ENCODE results near the gene PPP6R3.

- TF ChIP-seq CTCF (optimal IDR thresholded peaks at IDR 0.05 in 1 of 3, IDR thresholded peaks at IDR 0.05 in 1 of 3, conservative IDR thresholded peaks at IDR 0.05 in 1 of 3; ENCODE audit: extremely low read depth in 1 of 3, insufficient read depth in 2 of 3, low read length in 3 of 3) (no peak), EZH2 (IDR thresholded peaks at IDR 0.05; ENCODE audit: low read length) (no peak)
Observed at GRCh38 chr11:68545347-68545746, 84.8 kb downstream of the PPP6R3 start.
